ENCODE data around the gene SDK2.

Gene SDK2

GRCh38 chr17:73360961-73361761 is 283.1 kb downstream of the SDK2 start:
- TF ChIP-seq CTCF (IDR thresholded peaks at IDR 0.05; ENCODE audit: low read depth, low read length) = no peak
- DNase-seq (ENCODE audit: extremely low read depth, low read depth) = no peak

- TF ChIP-seq CTCF (IDR thresholded peaks at IDR 0.05; ENCODE audit: low read depth, low read length) = no peak
- no peak for DNase-seq (ENCODE audit: extremely low read depth, low read depth)
Measured at GRCh38 chr17:73359987-73360410, 284.2 kb downstream of the SDK2 start.

GRCh38 chr17:73359352-73359751 is 284.9 kb downstream of the SDK2 start:
- DNase-seq (ENCODE audit: extremely low read depth, low read depth) = no peak

GRCh38 chr17:73358668-73359067 is 285.6 kb downstream of the SDK2 start:
- no peak for TF ChIP-seq CTCF (IDR thresholded peaks at IDR 0.05; ENCODE audit: low read depth, low read length)

More at GRCh38 chr17:73359352-73359751, 284.9 kb downstream of the SDK2 start:
- no peak for TF ChIP-seq CTCF (IDR thresholded peaks at IDR 0.05; ENCODE audit: low read depth, low read length)

GRCh38 chr17:73357981-73358380 is 286.3 kb downstream of the SDK2 start:
- no peak for TF ChIP-seq CTCF (IDR thresholded peaks at IDR 0.05; ENCODE audit: low read depth, low read length)
- DNase-seq (ENCODE audit: extremely low read depth, low read depth) = no peak

More at GRCh38 chr17:73358668-73359067, 285.6 kb downstream of the SDK2 start:
- no peak for DNase-seq (ENCODE audit: extremely low read depth, low read depth)

- no peak for DNase-seq (ENCODE audit: extremely low read depth, low read depth)
- no peak for TF ChIP-seq CTCF (IDR thresholded peaks at IDR 0.05; ENCODE audit: low read depth, low read length)
Measured at GRCh38 chr17:73357318-73357717, 286.9 kb downstream of the SDK2 start.

GRCh38 chr17:73356561-73357170 is 287.6 kb downstream of the SDK2 start:
- DNase-seq (ENCODE audit: extremely low read depth, low read depth) = no peak
- TF ChIP-seq CTCF (IDR thresholded peaks at IDR 0.05; ENCODE audit: low read depth, low read length) = no peak
